ENCODE data around the gene TPSD1.

DNA sequence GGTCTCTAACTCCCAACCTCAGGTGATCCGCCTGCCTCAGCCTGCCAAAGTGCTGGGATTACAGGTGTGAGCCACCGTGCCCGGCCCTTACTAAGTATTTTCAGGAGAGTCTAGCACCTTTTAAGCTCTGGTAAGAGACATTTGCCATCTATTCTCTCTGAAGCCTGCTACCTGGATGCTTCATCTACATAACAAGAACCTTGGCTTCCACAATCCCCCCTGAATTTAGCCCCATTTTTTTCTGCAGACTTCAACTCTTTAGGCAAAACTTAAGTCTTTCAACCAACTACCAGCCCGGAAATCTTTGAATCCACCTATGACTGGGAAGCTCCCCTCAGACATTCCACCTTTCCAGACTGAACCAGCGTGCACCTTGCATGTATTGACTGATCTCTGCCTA, 39.6 kb downstream of the TPSD1 start:
- TF ChIP-seq POLR2AphosphoS5 (IDR thresholded peaks at IDR 0.05) (no peak), CTCF (IDR thresholded peaks at IDR 0.05) (no peak)

All from stomach (tissue), 4 donors.